ENCODE data around the gene LRIT1. TPM values are rescaled to one million over a fixed set of nuclear protein-coding genes. Genes with fewer than 3 reads are reported as not detected.

LRIT1 gene
- polyA plus RNA-seq, 1 donor (not counting 4 experiments of a cell fraction or from before 2014, with no cell fraction given), result not detected

DNA sequence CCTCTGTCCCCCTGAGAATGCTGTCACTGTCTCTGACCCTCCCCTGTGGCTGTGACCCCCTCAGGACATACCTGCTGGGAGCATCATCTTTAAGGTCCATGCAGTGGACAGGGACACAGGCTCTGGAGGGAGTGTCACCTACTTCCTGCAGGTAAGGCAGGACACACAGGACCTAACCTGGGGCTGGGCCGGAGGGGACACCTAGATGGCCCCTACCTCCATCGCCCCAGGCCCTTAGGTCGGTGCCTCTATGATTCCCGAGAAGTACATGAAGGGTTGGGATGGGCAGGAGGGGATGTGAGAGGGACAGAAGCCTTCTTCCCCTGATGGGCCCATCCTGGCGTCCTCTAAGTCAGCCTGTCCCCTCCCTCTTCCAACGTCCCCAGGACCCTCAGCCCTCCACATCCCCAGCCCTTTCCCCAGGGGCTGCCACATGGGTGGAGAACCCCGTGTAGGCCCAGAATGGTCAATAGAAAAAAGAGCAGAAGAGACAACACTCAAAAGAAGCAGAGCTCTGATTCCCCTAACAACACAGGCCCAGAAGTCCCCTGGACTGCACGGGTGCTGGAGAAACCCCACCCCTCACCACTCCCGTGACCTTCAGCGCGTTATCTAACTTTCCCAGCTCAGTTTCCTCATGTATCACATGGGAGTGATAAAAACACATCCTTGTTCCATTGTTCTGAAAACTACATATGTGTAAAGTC, 40.7 kb downstream of the LRIT1 start:
- no peak overlapping the region for H3K4me3 ChIP-seq (ENCODE audit: control insufficient read depth in 2 of 3, extremely low read depth in 1 of 3, insufficient read depth in 2 of 3, low read depth in 1 of 3, low read length in 3 of 3)
- H2AFZ ChIP-seq (ENCODE audit: control insufficient read depth, low read length), result no peak overlapping the region
- H3K27me3 ChIP-seq (ENCODE audit: control insufficient read depth, extremely low read depth, insufficient read depth, low read length), result peaks cover 32% of the 10 kb centered on the region
- no peak overlapping the region for H3K4me2 ChIP-seq (ENCODE audit: control insufficient read depth, extremely low read depth, insufficient read depth, low read depth, low read length)
- dilution Hi-C loops (cut with MboI; ENCODE audit: extremely low pct_ligation_motif_present, low sequenced_read_pairs), result loop anchor here (10.0 kb wide), 1 partner anchor 56 kb away; no protein-coding TSS in a partner anchor
- H3K9me3 ChIP-seq (ENCODE audit: control insufficient read depth, low read depth, low read length), result no peaks in the 10 kb centered on the region
- no peak for DNase-seq (ENCODE audit: low read depth, low spot score)
- H3K4me1 ChIP-seq (ENCODE audit: control insufficient read depth, extremely low read depth, insufficient read depth, low read length), result no peaks in the 10 kb centered on the region
- H3K9ac ChIP-seq (ENCODE audit: control insufficient read depth, extremely low read depth, insufficient read depth, low read length), result no peak overlapping the region
- no peaks in the 10 kb centered on the region for H3K9me1 ChIP-seq (ENCODE audit: control insufficient read depth, extremely low read depth, insufficient read depth, low read length)
- H4K20me1 ChIP-seq (ENCODE audit: control insufficient read depth, extremely low read depth, insufficient read depth, low read length), result no peaks in the 10 kb centered on the region
- FAIRE-seq, result no peak
- no peak overlapping the region for H3K27ac ChIP-seq (ENCODE audit: control insufficient read depth, insufficient read depth, low read length)
- no peaks in the 10 kb centered on the region for H3K79me2 ChIP-seq (ENCODE audit: control insufficient read depth, insufficient read depth, low read length)
- TF ChIP-seq, protein P1, sequence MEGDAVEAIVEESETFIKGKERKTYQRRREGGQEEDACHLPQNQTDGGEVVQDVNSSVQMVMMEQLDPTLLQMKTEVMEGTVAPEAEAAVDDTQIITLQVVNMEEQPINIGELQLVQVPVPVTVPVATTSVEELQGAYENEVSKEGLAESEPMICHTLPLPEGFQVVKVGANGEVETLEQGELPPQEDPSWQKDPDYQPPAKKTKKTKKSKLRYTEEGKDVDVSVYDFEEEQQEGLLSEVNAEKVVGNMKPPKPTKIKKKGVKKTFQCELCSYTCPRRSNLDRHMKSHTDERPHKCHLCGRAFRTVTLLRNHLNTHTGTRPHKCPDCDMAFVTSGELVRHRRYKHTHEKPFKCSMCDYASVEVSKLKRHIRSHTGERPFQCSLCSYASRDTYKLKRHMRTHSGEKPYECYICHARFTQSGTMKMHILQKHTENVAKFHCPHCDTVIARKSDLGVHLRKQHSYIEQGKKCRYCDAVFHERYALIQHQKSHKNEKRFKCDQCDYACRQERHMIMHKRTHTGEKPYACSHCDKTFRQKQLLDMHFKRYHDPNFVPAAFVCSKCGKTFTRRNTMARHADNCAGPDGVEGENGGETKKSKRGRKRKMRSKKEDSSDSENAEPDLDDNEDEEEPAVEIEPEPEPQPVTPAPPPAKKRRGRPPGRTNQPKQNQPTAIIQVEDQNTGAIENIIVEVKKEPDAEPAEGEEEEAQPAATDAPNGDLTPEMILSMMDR (optimal IDR thresholded peaks at IDR 0.05 in 1 of 3, IDR thresholded peaks at IDR 0.05 in 1 of 3, conservative IDR thresholded peaks at IDR 0.05 in 1 of 3; ENCODE audit: extremely low read depth in 1 of 3, insufficient read depth in 2 of 3, low read length in 3 of 3), result no peak
- TF ChIP-seq EZH2 (IDR thresholded peaks at IDR 0.05; ENCODE audit: low read length), result no peak
- no peaks in the 10 kb centered on the region for H3K36me3 ChIP-seq (ENCODE audit: control insufficient read depth in 2 of 2, extremely low read depth in 1 of 2, insufficient read depth in 2 of 2, low read length in 2 of 2)

DNA sequence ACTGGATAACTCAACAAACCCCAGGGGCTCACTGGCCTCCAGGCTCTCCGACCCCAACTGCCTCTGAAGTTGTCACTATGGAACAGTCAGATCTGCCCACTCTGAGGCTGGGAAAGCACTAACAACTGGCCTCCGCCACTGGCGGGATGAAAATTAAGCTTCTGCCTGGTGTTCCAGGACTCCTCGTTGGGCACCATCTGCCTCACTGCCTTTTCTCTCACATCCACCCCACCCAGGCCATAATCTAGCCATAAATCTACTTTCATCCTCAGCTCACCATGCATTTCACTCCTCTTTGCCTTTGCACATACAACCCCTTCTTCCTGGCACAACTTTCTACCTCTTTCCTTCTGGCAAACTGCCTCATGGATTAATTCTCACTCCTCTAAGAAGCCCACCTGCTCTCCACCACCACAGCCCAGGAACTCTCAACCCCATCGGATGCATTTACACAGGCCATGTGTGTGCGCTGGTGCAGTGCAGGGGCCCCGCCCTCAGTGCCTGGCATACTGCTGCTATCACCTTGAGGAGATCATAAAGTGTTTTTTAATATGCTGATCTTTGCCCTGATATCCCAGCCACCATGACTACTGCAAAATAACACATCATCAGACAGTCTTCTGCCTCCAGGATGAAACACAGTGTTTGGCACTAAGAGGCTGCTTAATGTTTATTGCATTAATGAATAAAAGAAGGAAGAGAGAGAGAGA, 43.0 kb downstream of the LRIT1 start:
- dilution Hi-C loops (cut with MboI; ENCODE audit: extremely low pct_ligation_motif_present, low sequenced_read_pairs), result no loop called here
- Histone ChIP-seq H3K9me3 (ENCODE audit: control insufficient read depth, low read depth, low read length) (no peaks in the 10 kb centered on the region), H3K27ac (ENCODE audit: control insufficient read depth, insufficient read depth, low read length) (no peak overlapping the region), H3K36me3 (ENCODE audit: control insufficient read depth in 2 of 2, extremely low read depth in 1 of 2, insufficient read depth in 2 of 2, low read length in 2 of 2) (no peaks in the 10 kb centered on the region), H3K9ac (ENCODE audit: control insufficient read depth, extremely low read depth, insufficient read depth, low read length) (no peak overlapping the region), H2AFZ (ENCODE audit: control insufficient read depth, low read length) (no peak overlapping the region), H4K20me1 (ENCODE audit: control insufficient read depth, extremely low read depth, insufficient read depth, low read length) (no peaks in the 10 kb centered on the region), H3K4me2 (ENCODE audit: control insufficient read depth, extremely low read depth, insufficient read depth, low read depth, low read length) (no peak overlapping the region), H3K27me3 (ENCODE audit: control insufficient read depth, extremely low read depth, insufficient read depth, low read length) (peaks cover 54% of the 10 kb centered on the region), H3K9me1 (ENCODE audit: control insufficient read depth, extremely low read depth, insufficient read depth, low read length) (no peaks in the 10 kb centered on the region), H3K4me1 (ENCODE audit: control insufficient read depth, extremely low read depth, insufficient read depth, low read length) (peaks cover 6% of the 10 kb centered on the region), H3K79me2 (ENCODE audit: control insufficient read depth, insufficient read depth, low read length) (no peaks in the 10 kb centered on the region), H3K4me3 (ENCODE audit: control insufficient read depth in 2 of 3, extremely low read depth in 1 of 3, insufficient read depth in 2 of 3, low read depth in 1 of 3, low read length in 3 of 3) (no peak overlapping the region)
- no peak for DNase-seq (ENCODE audit: low read depth, low spot score)
- no peak for TF ChIP-seq EZH2 (IDR thresholded peaks at IDR 0.05; ENCODE audit: low read length)
- TF ChIP-seq, protein P1 (optimal IDR thresholded peaks at IDR 0.05 in 1 of 3, IDR thresholded peaks at IDR 0.05 in 1 of 3, conservative IDR thresholded peaks at IDR 0.05 in 1 of 3; ENCODE audit: extremely low read depth in 1 of 3, insufficient read depth in 2 of 3, low read length in 3 of 3), result no peak
- no peak for FAIRE-seq
